IPS-15b (cell line): Measurements from ENCODE around the gene FOXD4L1.
A peak's percentile ranks its signal among the peaks of the same experiment; 100 is the strongest.
"Not testable (repeated sequence)": the region's sequence is repeated elsewhere in the genome, so short reads cannot be mapped to it uniquely, and the experiment has no call there.

Experiments
- H3K27me3 ChIP-seq: one replicate; pipeline ENCODE4 v1.6.1; 2013; ENCODE audit warnings: low read length; ENCODE audit not compliant: control insufficient read depth, insufficient read depth
- H3K36me3 ChIP-seq: one replicate; pipeline ENCODE4 v1.6.1; 2013; ENCODE audit warnings: low read length; ENCODE audit not compliant: control insufficient read depth, insufficient read depth
- H3K4me1 ChIP-seq: one replicate; pipeline ENCODE4 v1.6.1; 2013; ENCODE audit warnings: mild to moderate bottlenecking, low read length; ENCODE audit not compliant: control insufficient read depth, insufficient read depth
- H3K4me3 ChIP-seq: one replicate; pipeline ENCODE4 v1.5.1; 2013; ENCODE audit warnings: low read depth, low read length
- H3K9ac ChIP-seq: one replicate; pipeline ENCODE4 v1.6.1; 2013; ENCODE audit warnings: low read depth, mild to moderate bottlenecking, low read length
- H3K9me3 ChIP-seq: one replicate; pipeline ENCODE4 v1.6.1; 2013; ENCODE audit warnings: mild to moderate bottlenecking, low read length; ENCODE audit not compliant: control insufficient read depth, insufficient read depth

Gene FOXD4L1

DNA sequence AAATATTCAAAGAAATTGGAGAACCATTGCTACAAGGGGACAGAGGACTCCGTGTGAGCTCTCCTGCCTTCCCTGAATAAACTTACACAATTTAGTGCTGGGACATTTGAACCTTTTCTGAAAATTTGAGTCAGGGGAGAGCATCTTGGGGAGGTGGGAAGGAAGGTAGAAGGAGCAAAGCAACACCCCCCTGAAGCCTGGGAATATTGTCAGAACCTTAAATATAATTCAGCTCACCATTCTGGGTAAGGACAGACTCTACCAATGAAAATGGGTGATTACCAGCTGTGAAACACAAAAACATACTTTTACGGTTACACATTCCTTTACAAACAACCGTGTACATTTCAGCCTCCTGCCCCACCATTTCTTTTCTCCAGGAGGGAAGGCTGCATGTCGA is at the start of gene FOXD4L1:
Gene FOXD4L1, plus strand, starts transcription at position 301 of the 400 bp plus-strand sequence. CDS start 592 bp downstream, outside the sequence.
- not testable (repeated sequence) for H3K36me3 ChIP-seq, H3K4me1 ChIP-seq, H3K9ac ChIP-seq, H3K9me3 ChIP-seq, H3K4me3 ChIP-seq
- peaks cover 36% of the 10 kb centered on the region for H3K27me3 ChIP-seq

GRCh38 chr2:113465770-113466169 is 32.7 kb upstream of the FOXD4L1 start:
- not testable (repeated sequence) for H3K4me3 ChIP-seq, H3K9ac ChIP-seq, H3K27me3 ChIP-seq, H3K4me1 ChIP-seq, H3K36me3 ChIP-seq, H3K9me3 ChIP-seq

DNA sequence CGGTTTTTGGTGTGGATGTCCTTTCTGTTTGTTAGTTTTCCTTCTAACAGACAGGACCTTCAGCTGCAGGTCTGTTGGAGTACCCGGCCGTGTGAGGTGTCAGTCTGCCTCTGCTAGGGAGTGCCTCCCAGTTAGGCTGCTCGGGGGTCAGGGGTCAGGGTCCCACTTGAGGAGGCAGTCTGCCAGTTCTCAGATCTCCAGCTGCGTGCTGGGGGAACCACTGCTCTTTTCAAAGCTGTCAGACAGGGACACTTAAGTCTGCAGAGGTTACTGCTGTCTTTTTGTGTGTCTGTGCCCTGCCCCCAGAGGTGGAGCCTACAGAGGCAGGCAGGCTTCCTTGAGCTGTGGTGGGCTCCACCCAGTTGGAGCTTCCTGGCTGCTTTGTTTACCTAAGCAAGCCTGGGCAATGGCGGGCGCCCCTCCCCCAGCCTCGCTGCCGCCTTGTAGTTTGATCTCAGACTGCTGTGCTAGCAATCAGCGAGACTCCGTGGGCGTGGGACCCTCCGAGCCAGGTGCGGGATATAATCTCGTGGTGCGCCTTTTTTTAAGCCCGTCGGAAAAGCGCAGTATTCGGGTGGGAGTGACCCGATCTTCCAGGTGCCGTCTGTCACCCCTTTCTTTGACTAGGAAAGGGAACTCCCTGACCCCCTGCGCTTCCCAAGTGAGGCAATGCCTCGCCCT is 21.6 kb upstream of the FOXD4L1 start:
- H3K27me3 ChIP-seq, H3K36me3 ChIP-seq, H3K9me3 ChIP-seq, H3K4me1 ChIP-seq, H3K9ac ChIP-seq: not testable (repeated sequence)
- H3K4me3 ChIP-seq: peak overlapping the region; percentile 22

- not testable (repeated sequence) for H3K4me3 ChIP-seq, H3K9ac ChIP-seq, H3K9me3 ChIP-seq, H3K36me3 ChIP-seq, H3K4me1 ChIP-seq
- peaks cover 22% of the 10 kb centered on the region for H3K27me3 ChIP-seq
Observed at GRCh38 chr2:113496527-113496926, 1.9 kb upstream of the FOXD4L1 start.

DNA sequence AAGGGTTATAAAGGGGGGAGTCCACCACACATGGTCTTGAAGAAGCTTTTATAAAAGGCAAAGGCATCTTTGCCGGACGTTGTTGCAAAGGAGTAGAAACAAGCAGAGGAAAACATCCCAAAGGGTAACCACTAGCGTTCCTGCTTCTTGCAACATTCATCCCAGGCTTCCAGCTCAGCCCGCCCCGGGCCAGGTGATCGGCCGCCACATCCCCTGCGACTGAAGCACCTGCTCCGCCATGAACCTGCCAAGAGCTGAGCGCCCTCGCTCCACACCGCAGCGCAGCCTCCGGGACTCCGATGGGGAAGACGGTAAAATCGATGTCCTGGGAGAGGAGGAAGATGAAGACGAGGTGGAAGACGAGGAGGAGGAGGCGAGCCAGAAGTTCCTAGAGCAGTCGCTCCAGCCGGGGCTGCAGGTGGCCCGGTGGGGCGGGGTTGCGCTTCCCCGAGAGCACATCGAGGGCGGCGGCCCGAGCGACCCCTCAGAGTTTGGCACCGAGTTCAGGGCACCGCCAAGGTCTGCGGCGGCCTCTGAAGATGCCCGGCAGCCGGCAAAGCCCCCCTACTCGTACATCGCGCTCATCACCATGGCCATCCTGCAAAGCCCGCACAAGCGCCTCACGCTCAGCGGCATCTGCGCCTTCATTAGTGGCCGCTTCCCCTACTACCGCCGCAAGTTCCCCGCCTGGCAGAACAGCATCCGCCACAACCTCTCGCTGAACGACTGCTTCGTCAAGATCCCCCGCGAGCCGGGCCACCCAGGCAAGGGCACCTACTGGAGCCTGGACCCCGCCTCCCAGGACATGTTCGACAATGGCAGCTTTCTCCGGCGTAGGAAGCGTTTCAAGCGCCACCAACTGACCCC is 787 bp downstream of the FOXD4L1 start:
- peaks cover 41% of the 10 kb centered on the region for H3K27me3 ChIP-seq
- not testable (repeated sequence) for H3K9me3 ChIP-seq, H3K4me1 ChIP-seq

DNA sequence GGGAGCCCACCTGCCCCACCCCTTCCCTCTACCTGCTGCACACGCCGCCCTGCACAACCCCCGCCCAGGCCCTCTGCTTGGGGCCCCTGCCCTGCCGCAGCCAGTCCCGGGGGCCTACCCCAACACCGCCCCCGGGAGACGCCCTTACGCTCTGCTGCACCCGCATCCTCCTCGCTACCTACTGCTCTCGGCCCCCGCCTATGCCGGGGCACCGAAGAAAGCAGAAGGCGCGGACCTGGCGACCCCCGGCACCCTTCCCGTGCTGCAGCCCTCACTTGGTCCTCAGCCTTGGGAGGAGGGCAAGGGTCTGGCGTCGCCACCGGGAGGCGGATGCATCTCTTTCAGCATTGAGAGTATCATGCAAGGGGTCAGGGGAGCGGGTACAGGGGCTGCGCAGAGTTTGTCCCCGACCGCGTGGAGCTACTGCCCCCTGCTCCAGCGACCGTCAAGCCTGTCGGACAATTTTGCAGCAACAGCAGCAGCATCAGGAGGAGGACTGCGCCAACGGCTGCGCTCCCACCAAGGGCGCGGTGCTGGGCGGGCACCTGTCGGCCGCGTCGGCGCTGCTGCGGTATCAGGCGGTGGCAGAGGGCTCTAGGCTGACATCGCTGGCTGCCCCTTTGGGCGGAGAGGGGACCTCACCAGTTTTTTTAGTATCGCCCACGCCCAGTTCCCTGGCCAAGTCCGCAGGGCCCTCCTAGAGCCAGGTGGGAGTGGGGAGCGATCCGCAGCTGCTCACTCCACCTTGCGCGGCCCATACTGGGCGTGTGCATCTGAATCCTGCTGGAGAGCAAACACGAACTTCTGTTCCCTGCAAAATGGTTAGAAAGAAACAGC is 1.6 kb downstream of the FOXD4L1 start:
- Histone ChIP-seq H3K4me3 (peak overlapping the region; percentile 22), H3K27me3 (peaks cover 46% of the 10 kb centered on the region)
- H3K9me3 ChIP-seq, H3K9ac ChIP-seq, H3K36me3 ChIP-seq, H3K4me1 ChIP-seq: not testable (repeated sequence)

More for the DNA sequence above, 787 bp downstream of the FOXD4L1 start:
- H3K36me3 ChIP-seq, H3K9ac ChIP-seq, H3K4me3 ChIP-seq: not testable (repeated sequence)

DNA sequence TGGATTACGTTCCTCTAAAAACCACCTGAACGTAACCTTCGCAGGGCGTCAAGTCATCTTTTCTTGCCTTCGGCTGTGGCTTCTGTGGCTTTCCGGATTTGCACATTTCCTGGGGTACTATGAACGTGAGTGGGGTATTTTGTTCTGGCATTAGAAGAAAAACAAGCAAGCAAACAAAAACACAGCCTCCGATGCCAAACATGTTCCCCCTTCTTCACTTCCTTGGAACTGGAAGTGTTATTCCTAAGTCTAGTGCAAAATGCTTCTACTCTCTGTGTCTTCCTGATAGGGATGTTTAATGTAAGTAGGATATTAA is 2.2 kb downstream of the FOXD4L1 start:
- H3K4me1 ChIP-seq, H3K9ac ChIP-seq, H3K9me3 ChIP-seq, H3K36me3 ChIP-seq: not testable (repeated sequence)
- peaks cover 51% of the 10 kb centered on the region for H3K27me3 ChIP-seq
- H3K4me3 ChIP-seq: peak overlapping the region; percentile 22

DNA sequence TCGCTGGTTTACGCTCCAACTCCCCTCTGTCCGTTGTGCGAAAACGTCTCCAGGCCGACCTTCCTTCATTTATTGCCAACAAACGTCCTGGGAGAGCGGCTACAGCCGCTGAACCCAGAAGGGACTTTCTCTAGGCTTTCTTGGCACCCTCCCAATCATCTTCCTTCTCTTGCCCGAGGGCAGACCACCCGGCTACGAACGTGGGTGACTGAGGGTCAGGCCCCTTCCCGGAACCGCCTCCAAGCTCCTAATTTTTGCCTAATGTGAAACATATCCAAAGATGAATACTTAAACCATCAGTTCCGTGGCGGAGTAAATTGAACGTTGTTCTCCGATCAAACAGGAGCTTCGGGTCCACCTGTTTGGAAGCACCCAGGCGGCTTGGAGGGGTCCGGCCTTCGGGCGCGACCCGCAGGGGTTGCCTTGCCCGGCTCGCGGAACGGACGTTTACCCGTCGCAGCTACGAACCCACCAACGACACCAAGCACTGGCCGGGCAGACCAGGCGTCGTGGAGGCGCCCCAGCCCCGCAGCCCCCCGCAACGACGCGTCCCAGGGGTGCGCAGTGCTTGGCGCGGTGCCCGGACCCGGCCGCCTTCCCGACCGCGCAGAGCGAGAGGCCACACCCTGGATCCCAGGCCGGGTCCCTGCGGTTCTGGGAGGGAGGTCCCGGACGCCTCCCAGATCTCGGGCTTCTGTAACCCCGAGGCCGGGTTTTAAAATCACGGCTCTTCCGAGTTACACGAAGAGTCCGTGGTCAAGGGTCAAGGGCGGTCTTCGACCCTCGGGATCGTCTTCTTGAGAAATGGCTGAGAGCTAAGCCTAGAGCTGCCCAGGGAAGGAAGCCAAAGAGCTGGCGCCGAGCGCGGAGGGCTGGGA is 4.0 kb downstream of the FOXD4L1 start:
- Histone ChIP-seq H3K4me3 (peak overlapping the region; percentile 32), H3K27me3 (peaks cover 60% of the 10 kb centered on the region)
- not testable (repeated sequence) for H3K36me3 ChIP-seq, H3K4me1 ChIP-seq, H3K9ac ChIP-seq, H3K9me3 ChIP-seq

GRCh38 chr2:113503094-113504042 is 4.9 kb downstream of the FOXD4L1 start:
- H3K36me3 ChIP-seq, H3K4me1 ChIP-seq, H3K9me3 ChIP-seq, H3K9ac ChIP-seq: not testable (repeated sequence)
- H3K27me3 ChIP-seq: peaks cover 64% of the 10 kb centered on the region
- peak overlapping the region; percentile 32 for H3K4me3 ChIP-seq

DNA sequence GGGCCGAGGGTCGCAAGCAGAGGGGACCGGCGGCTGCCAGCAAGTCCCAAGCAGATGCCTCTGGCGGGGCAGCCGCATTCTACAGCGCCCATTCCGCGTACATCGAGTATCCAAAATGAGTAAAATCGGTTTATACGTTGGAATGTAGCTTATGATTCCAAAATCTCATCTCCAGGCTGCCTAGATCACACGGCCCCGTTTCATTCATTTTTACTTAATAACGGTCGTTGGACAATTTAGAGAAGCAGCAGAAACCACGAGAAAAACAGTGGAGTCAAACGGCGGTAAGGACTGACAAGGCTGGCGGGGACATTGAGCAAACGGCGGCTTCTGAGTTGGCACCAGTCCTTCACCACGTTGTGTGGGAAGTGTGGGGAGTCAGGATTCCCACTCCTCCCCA is 5.6 kb downstream of the FOXD4L1 start:
- not testable (repeated sequence) for H3K36me3 ChIP-seq, H3K4me3 ChIP-seq, H3K9ac ChIP-seq, H3K4me1 ChIP-seq, H3K9me3 ChIP-seq
- peaks cover 64% of the 10 kb centered on the region for H3K27me3 ChIP-seq
